GM23248 (cell line): ENCODE data around the gene LRRTM2. TPM values are rescaled to one million over a fixed set of nuclear protein-coding genes. Genes with fewer than 3 reads are reported as not detected.
"Not testable (repeated sequence)": the region's sequence is repeated elsewhere in the genome, so short reads cannot be mapped to it uniquely, and the experiment has no call there.

Source experiments
- DNase-seq: peaks from one replicate; pipeline ENCODE4 v3.0.0-alpha.2; 2015
- H2AFZ ChIP-seq: fragments of 200-600 bp; sonication (generic); 2 replicates; pipeline ENCODE4 v1.6.1; 2016; ENCODE audit warnings: antibody characterized with exemption
- H3F3A ChIP-seq: fragments of 200-600 bp; sonication (generic); 2 replicates; pipeline ENCODE4 v1.6.1; 2016; ENCODE audit warnings: mild to moderate bottlenecking, antibody characterized with exemption, mixed run types; ENCODE audit not compliant: insufficient read depth
- H3K27ac ChIP-seq: fragments of 200-600 bp; sonication (generic); 2 replicates; pipeline ENCODE4 v1.5.1; 2016; ENCODE audit warnings: mild to moderate bottlenecking
- H3K27me3 ChIP-seq: fragments of 200-600 bp; sonication (generic); replicated peaks from 2 replicates; pipeline ENCODE4 v1.6.1; 2016; ENCODE audit warnings: mild to moderate bottlenecking; ENCODE audit not compliant: insufficient read depth
- H3K36me3 ChIP-seq: fragments of 200-600 bp; sonication (generic); 2 replicates; pipeline ENCODE4 v1.6.1; 2016; ENCODE audit warnings: low read depth, mild to moderate bottlenecking
- H3K4me1 ChIP-seq: fragments of 200-600 bp; sonication (generic); 2 replicates; pipeline ENCODE4 v1.6.1; 2016; ENCODE audit warnings: mild to moderate bottlenecking; ENCODE audit not compliant: insufficient read depth
- H3K4me2 ChIP-seq: fragments of 200-600 bp; sonication (generic); one replicate; pipeline ENCODE4 v1.6.1; 2016; ENCODE audit warnings: mild to moderate bottlenecking; ENCODE audit not compliant: unreplicated experiment
- H3K4me3 ChIP-seq: fragments of 200-600 bp; sonication (generic); 2 replicates; pipeline ENCODE4 v1.5.1; 2016; ENCODE audit warnings: mild to moderate bottlenecking
- H3K79me2 ChIP-seq: fragments of 200-600 bp; sonication (generic); 2 replicates; pipeline ENCODE4 v1.6.1; 2016; ENCODE audit warnings: mild to moderate bottlenecking; ENCODE audit not compliant: insufficient read depth
- H3K9ac ChIP-seq: fragments of 200-600 bp; sonication (generic); 2 replicates; pipeline ENCODE4 v1.6.1; 2016; ENCODE audit warnings: mild to moderate bottlenecking
- H3K9me2 ChIP-seq: fragments of 200-600 bp; sonication (generic); 2 replicates; pipeline ENCODE4 v1.6.1; 2016; ENCODE audit warnings: mixed run types, mild to moderate bottlenecking, moderate library complexity; ENCODE audit not compliant: insufficient read depth
- H3K9me3 ChIP-seq: fragments of 200-600 bp; sonication (generic); one replicate; pipeline ENCODE4 v1.6.1; 2017; ENCODE audit warnings: low read depth
- H4K20me1 ChIP-seq: fragments of 200-600 bp; sonication (generic); 2 replicates; pipeline ENCODE4 v1.6.0; 2016; ENCODE audit not compliant: insufficient read depth
- EZH2 ChIP-seq: fragments of 200-600 bp; sonication (generic); IDR thresholded peaks from 2 replicates; pipeline ENCODE4 v1.6.1; 2018; ENCODE audit warnings: antibody characterized with exemption, mild to moderate bottlenecking; ENCODE audit not compliant: insufficient read depth, poor library complexity, severe bottlenecking
- EZH2phosphoT487 ChIP-seq: fragments of 200-600 bp; sonication (generic); IDR thresholded peaks from 2 replicates; pipeline ENCODE4 v1.6.1; 2018; ENCODE audit warnings: antibody characterized with exemption, moderate library complexity, mild to moderate bottlenecking, low read depth; ENCODE audit not compliant: insufficient read depth
- WGBS, 2 experiments: methylation state at CpG; one replicate each; pipeline ENCODE4 v1.1.6; 2015 to 2017; ENCODE audit warnings: low lambda C conversion rate in 2 of 2, low coverage in 1 of 2; ENCODE audit errors: missing lambda C conversion rate in 2 of 2; 5-methylcytosine and 5-hydroxymethylcytosine counted together
- in situ Hi-C: fragments of 300-500 bp; cut with MboI; formaldehyde crosslinking; loops from 2 replicates; pipeline ENCODE4 v1.15.0; 2020
- polyA plus RNA-seq: library from polyadenylated mRNA; unstranded; fragments of >200 nt; fragmentation: Nextera tagmentation; extraction: Ambion mirVana; gene quantifications from 2 replicates; pipeline ENCODE4 v1.2.1, GENCODE V29; 2016
- total RNA-seq: library from RNA; depleted of rRNA; stranded (reverse); fragments of >200 nt; shearing (Covaris generic); gene quantifications from 2 replicates; pipeline ENCODE4 v1.2.3, GENCODE V29; 2014

Gene LRRTM2
- total and polyA plus RNA-seq, 2 experiments from 2014 or later: 0.11 to 0.71 TPM

- no peak overlapping the region for H2AFZ ChIP-seq
- H3K4me2 ChIP-seq: no peak overlapping the region
- no peak for DNase-seq
- no peak overlapping the region for H3K9ac ChIP-seq
- no peak overlapping the region for H3K4me3 ChIP-seq
- WGBS, 2 experiments: 98 to 99% methylated on average over 3 of the region's 3 CpGs
- H3F3A ChIP-seq: peaks cover 27% of the 10 kb centered on the region
- H3K36me3 ChIP-seq: peaks cover 10% of the 10 kb centered on the region; the same call in 1 of the 2 replicates
- no peaks in the 10 kb centered on the region for H3K27me3 ChIP-seq
- no peaks in the 10 kb centered on the region for H4K20me1 ChIP-seq
- in situ Hi-C loops: no loop called here
- TF ChIP-seq EZH2 (no peak), EZH2phosphoT487 (no peak)
- no peaks in the 10 kb centered on the region for H3K9me3 ChIP-seq
- H3K9me2 ChIP-seq: peaks cover 3% of the 10 kb centered on the region; the same call in 1 of the 2 replicates
- H3K79me2 ChIP-seq: peaks cover 90% of the 10 kb centered on the region
- H3K4me1 ChIP-seq: peaks cover 33% of the 10 kb centered on the region
- H3K27ac ChIP-seq: no peak overlapping the region
Measured at GRCh38 chr5:138840103-138840502, 35.0 kb downstream of the LRRTM2 start.

- 0 out of 2 replicates have a peak, but pooled peaks cover 3% of the 10 kb centered on the region for H3K36me3 ChIP-seq
- no peaks in the 10 kb centered on the region for H3K9me3 ChIP-seq
- peaks cover 11% of the 10 kb centered on the region for H3K4me1 ChIP-seq
- peaks cover 14% of the 10 kb centered on the region; the same call in 1 of the 2 replicates for H3F3A ChIP-seq
- H3K79me2 ChIP-seq: peaks cover 99% of the 10 kb centered on the region
- no peak overlapping the region for H2AFZ ChIP-seq
- no peaks in the 10 kb centered on the region for H3K9me2 ChIP-seq
- no peaks in the 10 kb centered on the region for H3K27me3 ChIP-seq
- WGBS, 2 experiments: 94 to 98% methylated on average over 4 of the region's 4 CpGs
- DNase-seq: no peak
- no peak for TF ChIP-seq EZH2phosphoT487
- no peak for TF ChIP-seq EZH2
- no peak overlapping the region for H3K27ac ChIP-seq
- in situ Hi-C loops: no loop called here
- H3K9ac ChIP-seq: no peak overlapping the region
- H3K4me3 ChIP-seq: no peak overlapping the region
- H4K20me1 ChIP-seq: 0 out of 2 replicates have a peak, but pooled peaks cover 5% of the 10 kb centered on the region
- H3K4me2 ChIP-seq: no peak overlapping the region
Measured at GRCh38 chr5:138837160-138837559, 38.0 kb downstream of the LRRTM2 start.

- Histone ChIP-seq H3K79me2 (peaks cover 94% of the 10 kb centered on the region), H3F3A (peaks cover 31% of the 10 kb centered on the region), H3K4me1 (peaks cover 17% of the 10 kb centered on the region)
- H4K20me1 ChIP-seq, DNase-seq, H3K9me2 ChIP-seq, H3K27ac ChIP-seq, H3K27me3 ChIP-seq, H3K9ac ChIP-seq, H3K4me2 ChIP-seq, H3K36me3 ChIP-seq, H3K4me3 ChIP-seq, H3K9me3 ChIP-seq, in situ Hi-C loops, H2AFZ ChIP-seq: not testable (repeated sequence)
- WGBS, 2 experiments: 88 to 91% methylated on average over 6 of the region's 6 CpGs
Measured at GRCh38 chr5:138834853-138835252, 40.3 kb downstream of the LRRTM2 start.

GRCh38 chr5:138833726-138834480, 41.2 kb downstream of the LRRTM2 start:
- H4K20me1 ChIP-seq: 0 out of 2 replicates have a peak, but pooled peaks cover 5% of the 10 kb centered on the region
- no peaks in the 10 kb centered on the region for H3K27me3 ChIP-seq
- no peak overlapping the region for H3K4me2 ChIP-seq
- WGBS, 2 experiments: 17 to 18% methylated on average over 3 of the region's 3 CpGs
- H3K4me1 ChIP-seq: peaks cover 24% of the 10 kb centered on the region
- H3K4me3 ChIP-seq: no peak overlapping the region
- in situ Hi-C loops: no loop called here
- no peaks in the 10 kb centered on the region for H3K9me2 ChIP-seq
- H3F3A ChIP-seq: peaks cover 34% of the 10 kb centered on the region
- no peaks in the 10 kb centered on the region for H3K9me3 ChIP-seq
- no peaks in the 10 kb centered on the region for H3K36me3 ChIP-seq
- H3K27ac ChIP-seq: no peak overlapping the region
- no peak overlapping the region for H3K9ac ChIP-seq
- no peak for DNase-seq
- no peak for TF ChIP-seq EZH2
- TF ChIP-seq EZH2phosphoT487: no peak
- no peak overlapping the region for H2AFZ ChIP-seq
- peaks cover 94% of the 10 kb centered on the region for H3K79me2 ChIP-seq
